Activated T-cell treated with anti-CD3 and anti-CD28 coated beads, Interleukin-2, amount 50 U/mL, for 48 hours (primary cell): ENCODE measurements around the gene OCEL1.
A peak's percentile ranks its signal among the peaks of the same experiment; 100 is the strongest.
"Not testable (repeated sequence)": the region's sequence is repeated elsewhere in the genome, so short reads cannot be mapped to it uniquely, and the experiment has no call there.

ENCODE experiments used
- DNase-seq, 2 experiments: peaks; one replicate each; pipeline ENCODE4 v3.0.0-alpha.2; 2020

Gene OCEL1, protein sequence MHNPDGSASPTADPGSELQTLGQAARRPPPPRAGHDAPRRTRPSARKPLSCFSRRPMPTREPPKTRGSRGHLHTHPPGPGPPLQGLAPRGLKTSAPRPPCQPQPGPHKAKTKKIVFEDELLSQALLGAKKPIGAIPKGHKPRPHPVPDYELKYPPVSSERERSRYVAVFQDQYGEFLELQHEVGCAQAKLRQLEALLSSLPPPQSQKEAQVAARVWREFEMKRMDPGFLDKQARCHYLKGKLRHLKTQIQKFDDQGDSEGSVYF

GRCh38 chr19:17226002-17226933 lies at the start of gene OCEL1:
OCEL1 (plus strand) TSS chr19:17226226; CDS start chr19:17226248, 22 bp downstream.
- peak; percentile 95 to 97 for DNase-seq

- no peak for DNase-seq
These were observed 47.7 kb upstream of the OCEL1 start for GRCh38 chr19:17178291-17178690.

DNA sequence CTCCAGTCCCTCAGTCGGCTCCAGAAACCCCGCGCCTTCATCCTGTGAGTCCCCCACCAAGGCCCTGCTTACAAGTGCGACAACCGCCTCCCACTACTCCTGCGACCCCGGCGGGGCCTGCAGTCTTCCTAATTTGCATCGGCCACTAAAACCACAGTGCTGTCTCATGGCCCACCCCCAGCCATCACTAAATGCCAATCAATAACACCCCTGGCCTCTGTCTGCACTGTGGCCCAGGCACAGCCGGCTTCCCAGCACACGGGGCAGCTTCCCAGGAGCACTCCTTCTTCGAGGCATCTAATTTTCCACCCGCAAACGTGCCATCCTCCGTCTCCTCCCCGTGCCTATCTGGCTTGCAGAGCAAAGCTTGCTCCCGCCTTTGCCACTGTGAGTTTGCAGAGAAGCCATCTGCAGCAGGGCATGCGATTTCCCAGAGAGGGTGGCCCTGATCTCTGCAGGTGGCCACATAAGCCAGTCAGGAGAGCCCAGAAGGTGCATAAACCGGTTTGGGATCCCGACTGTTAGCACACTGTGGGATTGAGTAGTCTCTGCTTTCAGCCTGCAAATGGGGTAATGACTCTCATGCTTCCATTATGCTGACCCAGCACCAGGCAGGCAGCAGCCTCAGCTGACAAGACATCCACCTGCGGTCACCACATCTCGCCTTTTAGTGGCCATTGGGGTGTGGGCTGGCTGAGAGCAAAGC lies 44.9 kb upstream of the OCEL1 start:
- no peak for DNase-seq

- DNase-seq: peak; percentile 48 to 54
These were observed 42.7 kb upstream of the OCEL1 start for GRCh38 chr19:17183271-17183761.

GRCh38 chr19:17183858-17184321 lies 42.1 kb upstream of the OCEL1 start:
- peak; percentile 43 to 56 for DNase-seq

- peak; percentile 55 to 62 for DNase-seq
These were observed 41.6 kb upstream of the OCEL1 start for GRCh38 chr19:17184371-17184841.

GRCh38 chr19:17185590-17185989 lies 40.4 kb upstream of the OCEL1 start:
- no peak for DNase-seq

GRCh38 chr19:17191736-17192135 lies 34.3 kb upstream of the OCEL1 start:
- not testable (repeated sequence) for DNase-seq

- no peak for DNase-seq
These were observed 33.3 kb upstream of the OCEL1 start for GRCh38 chr19:17192751-17193150.

GRCh38 chr19:17194608-17195007 lies 31.4 kb upstream of the OCEL1 start:
- DNase-seq: no peak

GRCh38 chr19:17195106-17195505 lies 30.9 kb upstream of the OCEL1 start:
- DNase-seq: no peak

- DNase-seq: no peak
These were observed 29.4 kb upstream of the OCEL1 start for GRCh38 chr19:17196610-17197009.

- no peak for DNase-seq
These were observed 28.4 kb upstream of the OCEL1 start for GRCh38 chr19:17197666-17198065.

DNA sequence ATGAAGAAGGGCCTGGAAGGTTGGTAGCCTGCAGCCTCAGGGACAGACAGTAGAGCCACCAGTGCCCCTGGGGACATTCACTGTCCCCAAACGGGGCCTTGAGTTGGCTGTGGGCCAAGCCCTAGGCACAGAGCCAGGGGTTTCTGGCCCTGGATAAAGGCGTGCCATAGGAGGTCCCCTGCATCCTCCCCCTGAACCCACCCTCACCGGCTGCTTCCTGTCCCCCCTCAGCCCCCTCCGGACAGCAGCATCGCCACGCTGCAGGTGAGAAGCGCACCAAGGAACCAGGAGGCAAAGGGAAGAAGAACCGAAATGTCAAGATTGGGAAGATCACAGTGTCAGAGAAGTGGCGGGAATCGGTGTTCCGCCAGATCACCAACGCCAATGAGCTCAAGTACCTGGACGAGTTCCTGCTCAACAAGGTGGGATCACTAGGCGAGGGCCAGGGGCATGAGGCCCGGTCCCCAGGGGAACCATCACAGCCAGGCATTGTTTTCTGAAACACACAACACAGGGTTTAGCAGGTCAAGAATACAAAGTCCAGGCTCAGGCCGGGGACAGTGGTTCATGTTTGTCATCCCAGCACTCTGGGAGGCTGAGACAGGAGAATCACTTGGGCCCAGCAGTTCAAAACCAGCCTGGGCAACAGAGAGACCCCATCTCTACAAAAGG lies 25.5 kb upstream of the OCEL1 start:
- DNase-seq: no peak

GRCh38 chr19:17202249-17202648 lies 23.8 kb upstream of the OCEL1 start:
- peak; percentile 53 to 66 for DNase-seq

- DNase-seq: no peak
These were observed 23.3 kb upstream of the OCEL1 start for GRCh38 chr19:17202713-17203112.

- DNase-seq: peak; percentile 61 to 73
These were observed 20.5 kb upstream of the OCEL1 start for GRCh38 chr19:17205237-17206140.

GRCh38 chr19:17206736-17207581 lies 19.1 kb upstream of the OCEL1 start:
- DNase-seq: no peak

DNA sequence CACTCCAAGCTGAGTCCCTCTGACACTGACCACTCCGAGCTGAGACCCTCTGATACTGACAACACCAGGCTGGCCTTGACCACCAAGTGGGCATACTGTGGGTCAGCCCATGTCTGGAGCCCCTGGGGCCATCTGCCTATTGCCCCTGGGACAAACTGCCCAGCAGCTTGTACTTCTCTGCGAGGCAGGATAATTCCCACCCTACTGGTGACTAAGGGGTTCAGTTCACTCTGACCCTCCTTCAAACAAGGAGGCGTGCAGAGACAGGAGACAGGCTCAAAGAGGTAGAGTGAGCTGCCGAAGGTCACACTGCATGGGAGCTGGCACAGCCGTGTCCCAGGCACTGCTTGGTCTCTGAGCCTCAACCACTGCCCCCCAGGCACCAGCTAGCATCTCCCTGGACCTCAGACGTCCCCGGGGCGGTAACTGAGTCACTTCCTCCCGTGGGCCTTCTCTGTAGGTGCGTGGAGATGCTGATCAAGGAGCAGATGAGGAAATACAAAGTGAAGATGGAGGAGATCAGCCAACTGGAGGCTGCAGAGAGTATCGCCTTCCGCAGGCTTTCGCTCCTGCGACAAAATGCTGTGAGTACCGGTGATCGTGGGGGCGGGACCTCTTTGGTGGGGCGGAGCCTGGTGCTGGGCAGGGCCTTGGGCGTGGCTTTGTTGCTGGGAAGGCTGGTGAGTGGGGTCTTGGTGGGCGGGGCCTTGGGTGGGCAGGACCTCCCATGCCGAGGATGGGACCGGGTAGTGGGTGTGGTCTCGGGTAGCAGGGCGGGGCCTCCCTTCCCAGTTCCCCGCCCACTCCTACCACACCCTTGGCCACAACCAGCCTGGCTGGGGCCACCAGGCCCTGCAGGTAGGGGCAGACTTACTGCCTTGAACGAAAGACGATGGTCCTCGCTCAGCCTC lies 16.6 kb upstream of the OCEL1 start:
- peak; percentile 74 to 81 for DNase-seq
